Smooth muscle cell of the brain vasculature (primary cell): ENCODE results near the gene NTS.

Experiments used
- DNase-seq: peaks from one replicate; pipeline ENCODE4 v3.0.0-alpha.2; 2012; ENCODE audit warnings: low read depth, low spot score

NTS gene

DNA sequence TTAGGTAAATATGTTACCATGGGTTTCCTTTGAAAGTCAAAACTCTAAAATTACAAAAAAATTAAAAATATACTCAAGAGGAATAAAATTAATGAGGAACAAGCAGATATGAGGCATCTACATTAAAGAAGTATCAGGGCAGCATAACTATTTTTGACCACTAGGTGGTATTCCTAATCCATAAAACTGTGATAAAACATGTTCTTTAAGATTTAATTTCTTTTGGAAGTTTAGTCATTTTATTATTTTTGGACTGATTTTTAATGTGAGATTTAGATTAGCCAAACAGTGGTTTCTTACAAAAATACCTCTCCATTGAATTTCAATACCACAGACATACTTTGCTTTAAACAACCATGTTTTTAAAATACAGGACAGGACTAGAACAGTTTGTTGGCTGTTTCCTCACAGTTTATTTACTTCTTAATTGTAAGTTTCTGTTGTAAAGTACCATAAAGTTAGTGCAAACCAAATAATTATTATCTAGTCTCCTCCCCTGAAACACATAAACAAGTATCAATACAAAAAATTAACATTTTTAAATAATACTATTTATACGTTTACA is 49.8 kb downstream of the NTS start:
- no peak for DNase-seq

DNA sequence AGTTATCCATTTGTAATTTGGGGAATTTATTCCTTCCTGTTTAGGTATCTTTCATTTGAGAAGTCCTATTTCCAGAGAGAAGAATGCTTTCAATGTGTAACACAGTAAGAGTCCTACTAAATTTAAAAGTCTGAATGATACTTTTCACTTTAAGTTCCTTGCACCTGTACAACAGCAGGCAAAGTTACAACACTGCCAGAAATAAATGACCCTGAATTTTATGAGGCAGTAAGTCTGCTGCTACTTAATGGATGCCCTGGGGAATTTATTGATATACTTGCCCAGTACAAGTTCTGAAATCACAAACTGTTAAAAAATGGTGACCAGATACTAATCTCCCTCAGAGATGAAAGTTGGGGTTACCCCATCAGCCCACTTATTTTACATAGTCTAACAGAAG is 53.1 kb downstream of the NTS start:
- DNase-seq, result no peak
